ENCODE results near the gene ABCC9. TPM values are rescaled to one million over a fixed set of nuclear protein-coding genes. Genes with fewer than 3 reads are reported as not detected.

ABCC9 gene
- total and polyA plus RNA-seq, 2 donors (not counting 3 experiments of a cell fraction or from before 2014, with no cell fraction given): under 0.01 TPM; not detected in 1

DNA sequence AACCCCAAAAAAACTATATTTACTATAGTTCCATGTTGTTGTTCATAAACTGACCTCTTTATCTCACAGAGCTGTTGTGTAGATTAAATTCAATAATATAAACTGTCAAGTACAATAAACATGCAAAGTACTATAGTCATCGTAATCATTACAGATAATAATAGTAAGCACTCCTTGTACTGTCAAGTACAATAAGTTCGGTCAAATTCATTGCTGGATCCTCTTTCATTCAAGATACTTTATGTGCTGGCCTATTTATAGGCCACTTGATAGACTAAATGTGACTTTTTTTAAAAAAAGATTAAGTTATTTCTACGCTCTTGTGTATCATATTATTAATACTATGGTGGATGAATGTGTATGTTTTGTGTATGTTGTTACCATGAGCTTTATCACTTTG, 127.5 kb downstream of the ABCC9 start:
- Histone ChIP-seq H2AFZ (ENCODE audit: low read depth, low read length) (no peak overlapping the region), H3K79me2 (ENCODE audit: control insufficient read depth, insufficient read depth, low read length) (no peaks in the 10 kb centered on the region), H3K27me3 (ENCODE audit: control insufficient read depth in 2 of 2, insufficient read depth in 2 of 2, low read length in 2 of 2) (no peaks in the 10 kb centered on the region), H3K4me3 (replicated peaks in 1 of 3; ENCODE audit: insufficient read depth in 1 of 3, low read depth in 1 of 3, low read length in 3 of 3) (no peak overlapping the region), H4K20me1 (replicated peaks; ENCODE audit: control insufficient read depth, extremely low read depth, insufficient read depth, low read length) (no peaks in the 10 kb centered on the region), H3K4me2 (ENCODE audit: insufficient read depth, low read length) (no peak overlapping the region), H3K36me3 (ENCODE audit: control insufficient read depth in 2 of 2, extremely low read depth in 1 of 2, insufficient read depth in 2 of 2, low read length in 2 of 2) (no peaks in the 10 kb centered on the region), H3K9me1 (replicated peaks; ENCODE audit: control insufficient read depth, extremely low read depth, insufficient read depth, low read length) (no peaks in the 10 kb centered on the region), H3K4me1 (ENCODE audit: control insufficient read depth, extremely low read depth, insufficient read depth, low read length) (no peaks in the 10 kb centered on the region), H3K9ac (replicated peaks; ENCODE audit: extremely low read depth, insufficient read depth, low read length) (no peak overlapping the region), H3K27ac (ENCODE audit: insufficient read depth, low read depth, low read length) (no peak overlapping the region), H3K9me3 (replicated peaks; ENCODE audit: control insufficient read depth, insufficient read depth, low read length) (no peaks in the 10 kb centered on the region)
- DNase-seq (ENCODE audit: low read depth, low spot score) (no peak), FAIRE-seq (no peak)
- TF ChIP-seq POLR2AphosphoS5 (IDR thresholded peaks at IDR 0.05; ENCODE audit: insufficient read depth, low read depth, low read length) (no peak), GATA2 (IDR thresholded peaks at IDR 0.05; ENCODE audit: insufficient read depth, insufficient read length, low read depth, low read length) (no peak), POLR2A (IDR thresholded peaks at IDR 0.05; ENCODE audit: low read depth, low read length) (no peak), EZH2 (IDR thresholded peaks at IDR 0.05; ENCODE audit: borderline replicate concordance, low read depth, low read length, severe bottlenecking) (no peak), JUN (IDR thresholded peaks at IDR 0.05; ENCODE audit: borderline replicate concordance, insufficient read depth, insufficient read length, low read depth) (no peak), MYC (IDR thresholded peaks at IDR 0.05; ENCODE audit: low read depth, low read length) (no peak), FOS (IDR thresholded peaks at IDR 0.05; ENCODE audit: borderline replicate concordance, insufficient read depth, low read length) (no peak)
- TF ChIP-seq, protein P1, sequence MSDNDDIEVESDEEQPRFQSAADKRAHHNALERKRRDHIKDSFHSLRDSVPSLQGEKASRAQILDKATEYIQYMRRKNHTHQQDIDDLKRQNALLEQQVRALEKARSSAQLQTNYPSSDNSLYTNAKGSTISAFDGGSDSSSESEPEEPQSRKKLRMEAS (IDR thresholded peaks at IDR 0.05; ENCODE audit: insufficient read depth, insufficient read length): no peak
- TF ChIP-seq, protein P2, sequence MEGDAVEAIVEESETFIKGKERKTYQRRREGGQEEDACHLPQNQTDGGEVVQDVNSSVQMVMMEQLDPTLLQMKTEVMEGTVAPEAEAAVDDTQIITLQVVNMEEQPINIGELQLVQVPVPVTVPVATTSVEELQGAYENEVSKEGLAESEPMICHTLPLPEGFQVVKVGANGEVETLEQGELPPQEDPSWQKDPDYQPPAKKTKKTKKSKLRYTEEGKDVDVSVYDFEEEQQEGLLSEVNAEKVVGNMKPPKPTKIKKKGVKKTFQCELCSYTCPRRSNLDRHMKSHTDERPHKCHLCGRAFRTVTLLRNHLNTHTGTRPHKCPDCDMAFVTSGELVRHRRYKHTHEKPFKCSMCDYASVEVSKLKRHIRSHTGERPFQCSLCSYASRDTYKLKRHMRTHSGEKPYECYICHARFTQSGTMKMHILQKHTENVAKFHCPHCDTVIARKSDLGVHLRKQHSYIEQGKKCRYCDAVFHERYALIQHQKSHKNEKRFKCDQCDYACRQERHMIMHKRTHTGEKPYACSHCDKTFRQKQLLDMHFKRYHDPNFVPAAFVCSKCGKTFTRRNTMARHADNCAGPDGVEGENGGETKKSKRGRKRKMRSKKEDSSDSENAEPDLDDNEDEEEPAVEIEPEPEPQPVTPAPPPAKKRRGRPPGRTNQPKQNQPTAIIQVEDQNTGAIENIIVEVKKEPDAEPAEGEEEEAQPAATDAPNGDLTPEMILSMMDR (IDR thresholded peaks at IDR 0.05; ENCODE audit: extremely low read depth in 1 of 2, insufficient read depth in 1 of 2, low read depth in 1 of 2, low read length in 2 of 2): no peak
- dilution Hi-C loops (cut with MboI; ENCODE audit: extremely low pct_ligation_motif_present, low sequenced_read_pairs) (no loop called here), intact Hi-C loops (cut with micrococcal nuclease) (no loop called here)
- ChIA-PET POLR2A (no interaction called here), CTCF (no interaction called here)
- BruUV-seq (replicated peaks): no TSS peak
